Esophagus muscularis mucosa (tissue), 4 donors: Measurements from ENCODE around the gene RSBN1L. TPM values are rescaled to one million over a fixed set of nuclear protein-coding genes. Genes with fewer than 3 reads are reported as not detected.
A peak's percentile ranks its signal among the peaks of the same experiment; 100 is the strongest.
"Not testable (repeated sequence)": the region's sequence is repeated elsewhere in the genome, so short reads cannot be mapped to it uniquely, and the experiment has no call there.

ENCODE experiments used
- DNase-seq: peaks from one replicate; pipeline ENCODE4 v3.0.0-alpha.2; 2017; ENCODE audit errors: extremely low spot score
- H3K27ac ChIP-seq, 4 donors: fragments of 200-600 bp; sonication (generic); replicated peaks in 1 of 4; 1 replicate in 3 of 4; 2 replicates in 1 of 4; pipeline ENCODE4 v1.5.1; 2016 to 2019; ENCODE audit warnings: mild to moderate bottlenecking in 1 of 4
- H3K27me3 ChIP-seq, 4 donors: fragments of 200-600 bp; sonication (generic); one replicate each; pipeline versions ENCODE4 v1.5.1 to v1.6.0; 2016 to 2019
- H3K36me3 ChIP-seq, 4 donors: fragments of 200-600 bp; sonication (generic); one replicate each; pipeline ENCODE4 v1.5.1; 2016 to 2019
- H3K4me1 ChIP-seq, 4 donors: fragments of 200-600 bp; sonication (generic); one replicate each; pipeline ENCODE4 v1.5.1; 2016 to 2019
- H3K4me3 ChIP-seq, 4 donors: fragments of 200-600 bp; sonication (generic); 1 replicate in 2 of 4; 2 replicates in 2 of 4; pipeline ENCODE4 v1.5.1; 2016 to 2019; ENCODE audit warnings: mild to moderate bottlenecking in 4 of 4, moderate library complexity in 1 of 4
- H3K9me3 ChIP-seq, 4 donors: fragments of 200-600 bp; sonication (generic); 1 replicate in 3 of 4; 2 replicates in 1 of 4; pipeline ENCODE4 v1.5.1; 2016 to 2019
- EP300 ChIP-seq: sonication (generic); formaldehyde crosslinking; IDR thresholded peaks from one replicate; pipeline ENCODE4 v1.6.1; 2017; ENCODE audit warnings: antibody characterized with exemption
- POLR2A ChIP-seq: fragments of 450-650 bp; IDR thresholded peaks from one replicate; pipeline ENCODE4 v1.6.1; 2017; ENCODE audit warnings: antibody characterized with exemption, moderate library complexity, mild to moderate bottlenecking, low read depth
- POLR2AphosphoS5 ChIP-seq, 2 donors: sonication (generic); formaldehyde crosslinking; IDR thresholded peaks; one replicate each; pipeline ENCODE4 v1.6.1; 2017; ENCODE audit warnings: antibody characterized with exemption in 2 of 2
- WGBS: methylation state at CpG from one replicate; pipeline ENCODE4 v1.1.5; 2018; 5-methylcytosine and 5-hydroxymethylcytosine counted together
- intact Hi-C: fragments of 100-400 bp; cut with DNase I; formaldehyde crosslinking; loops from one replicate; pipeline ENCODE4 v1.15.1; 2023
- total RNA-seq, 4 donors: library from RNA; depleted of rRNA; stranded (reverse); fragments of >200 nt; gene quantifications; one replicate each; pipeline versions ENCODE4 v1.1.0 to v1.2.1, GENCODE V29; 2016
- TF ChIP-seq, protein P1 (sequence below), 3 experiments: fragments of 200-600 bp in 2 of 3; fragments of 450-650 bp in 1 of 3; sonication (generic) in 2 of 3; IDR thresholded peaks; one replicate each; pipeline ENCODE4 v1.5.1; 2017 to 2019; ENCODE audit warnings: antibody characterized with exemption in 3 of 3, mild to moderate bottlenecking in 2 of 3, moderate library complexity in 1 of 3

The RSBN1L gene
- total RNA-seq, 4 donors from 2014 or later: 17.0 to 36.5 (median 25.9) TPM

DNA sequence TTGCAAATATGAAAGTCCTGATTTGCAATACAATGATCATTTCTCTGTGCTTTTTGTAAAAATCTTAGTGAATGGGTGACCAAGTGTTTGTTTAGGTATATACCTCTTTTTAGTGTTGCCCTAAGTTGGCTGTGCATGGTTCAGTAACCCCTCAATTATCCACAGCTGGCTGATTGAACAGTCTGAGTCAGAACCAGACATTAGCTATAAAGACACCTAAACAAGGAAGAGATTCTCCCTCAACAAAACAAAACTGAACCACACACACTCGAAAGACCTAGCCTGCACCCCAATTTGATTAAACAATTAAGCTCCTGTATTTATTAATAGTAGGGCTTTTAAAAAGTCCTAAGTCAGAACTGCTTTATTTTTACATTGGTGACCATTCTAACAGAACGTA is 2.8 kb downstream of the RSBN1L start:
- Histone ChIP-seq H3K27ac (peak overlapping the region; percentile 96 to 99 (median 96)), H3K27me3 (no peaks in the 10 kb centered on the region), H3K9me3 (no peaks in the 10 kb centered on the region), H3K4me1 (peaks cover 40 to 77% (median 68%) of the 10 kb centered on the region in 4 donors), H3K36me3 (no peaks in the 10 kb centered on the region), H3K4me3 (peak overlapping the region; percentile 81 to 99 (median 86))
- TF ChIP-seq POLR2A: no peak
- TF ChIP-seq, protein P1, sequence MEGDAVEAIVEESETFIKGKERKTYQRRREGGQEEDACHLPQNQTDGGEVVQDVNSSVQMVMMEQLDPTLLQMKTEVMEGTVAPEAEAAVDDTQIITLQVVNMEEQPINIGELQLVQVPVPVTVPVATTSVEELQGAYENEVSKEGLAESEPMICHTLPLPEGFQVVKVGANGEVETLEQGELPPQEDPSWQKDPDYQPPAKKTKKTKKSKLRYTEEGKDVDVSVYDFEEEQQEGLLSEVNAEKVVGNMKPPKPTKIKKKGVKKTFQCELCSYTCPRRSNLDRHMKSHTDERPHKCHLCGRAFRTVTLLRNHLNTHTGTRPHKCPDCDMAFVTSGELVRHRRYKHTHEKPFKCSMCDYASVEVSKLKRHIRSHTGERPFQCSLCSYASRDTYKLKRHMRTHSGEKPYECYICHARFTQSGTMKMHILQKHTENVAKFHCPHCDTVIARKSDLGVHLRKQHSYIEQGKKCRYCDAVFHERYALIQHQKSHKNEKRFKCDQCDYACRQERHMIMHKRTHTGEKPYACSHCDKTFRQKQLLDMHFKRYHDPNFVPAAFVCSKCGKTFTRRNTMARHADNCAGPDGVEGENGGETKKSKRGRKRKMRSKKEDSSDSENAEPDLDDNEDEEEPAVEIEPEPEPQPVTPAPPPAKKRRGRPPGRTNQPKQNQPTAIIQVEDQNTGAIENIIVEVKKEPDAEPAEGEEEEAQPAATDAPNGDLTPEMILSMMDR (IDR thresholded peaks at IDR 0.05): no peak
- no peak for TF ChIP-seq POLR2AphosphoS5 (IDR thresholded peaks at IDR 0.05)
- TF ChIP-seq EP300: no peak
- DNase-seq: no peak
- intact Hi-C loops: loop anchor here (5.0 kb wide), 1 partner anchor 58 kb away; no protein-coding TSS in a partner anchor
- 33% methylated on average over 2 of the region's 2 CpGs for WGBS

GRCh38 chr7:77702513-77702912 is 6.3 kb downstream of the RSBN1L start:
- intact Hi-C loops: no loop called here
- no peaks in the 10 kb centered on the region for H3K9me3 ChIP-seq
- peak overlapping the region; percentile 24 to 99 (median 96) for H3K27ac ChIP-seq
- H3K4me1 ChIP-seq: peaks cover 27 to 85% (median 67%) of the 10 kb centered on the region in 4 donors
- no peaks in the 10 kb centered on the region for H3K27me3 ChIP-seq
- WGBS: 53% methylated on average over 2 of the region's 2 CpGs
- DNase-seq: no peak
- TF ChIP-seq, protein P1 (IDR thresholded peaks at IDR 0.05): no peak
- TF ChIP-seq EP300 (no peak), POLR2A (no peak), POLR2AphosphoS5 (IDR thresholded peaks at IDR 0.05) (no peak)
- H3K36me3 ChIP-seq: peaks cover 0 to 7% (median 2%) of the 10 kb centered on the region in 4 donors
- H3K4me3 ChIP-seq: no peak overlapping the region

DNA sequence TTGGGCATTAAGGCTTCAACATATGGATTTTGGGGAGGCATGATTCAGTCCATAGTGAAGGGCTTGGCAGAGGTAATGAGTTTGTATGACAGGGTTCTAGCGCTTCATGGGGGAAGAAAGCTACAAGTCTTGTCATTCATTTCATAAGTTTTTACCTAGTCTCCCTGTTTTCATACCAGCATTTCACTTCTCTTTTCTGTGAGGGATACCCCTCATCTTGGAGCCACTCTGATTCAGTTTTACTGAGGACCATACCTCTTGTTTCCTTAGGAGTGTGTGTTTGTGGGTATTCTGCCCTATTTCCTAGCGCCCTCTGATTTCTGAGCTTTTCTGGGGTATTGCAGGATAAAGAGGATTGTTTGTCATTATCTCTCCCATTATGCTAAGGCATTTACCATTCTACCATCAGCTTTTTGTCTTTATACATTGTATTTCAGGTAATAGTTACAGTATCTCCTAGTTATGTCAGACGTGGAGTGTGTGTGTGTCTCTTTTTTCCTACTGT is 6.8 kb downstream of the RSBN1L start:
- intact Hi-C loops: no loop called here
- no peak for DNase-seq
- Histone ChIP-seq H3K27me3 (no peaks in the 10 kb centered on the region), H3K4me1 (peaks cover 22 to 87% (median 69%) of the 10 kb centered on the region in 4 donors), H3K4me3 (no peak overlapping the region), H3K36me3 (peaks cover 0 to 7% (median 2%) of the 10 kb centered on the region in 4 donors), H3K9me3 (no peaks in the 10 kb centered on the region), H3K27ac (peak overlapping the region in 3 of 4 donors; percentile 33 to 99 (median 96))
- TF ChIP-seq POLR2A (no peak), EP300 (no peak), POLR2AphosphoS5 (IDR thresholded peaks at IDR 0.05) (no peak)
- TF ChIP-seq, protein P1 (IDR thresholded peaks at IDR 0.05): no peak
- WGBS: 75% methylated on average over 3 of the region's 3 CpGs

- H3K27me3 ChIP-seq, DNase-seq, H3K36me3 ChIP-seq, intact Hi-C loops, H3K9me3 ChIP-seq, H3K4me3 ChIP-seq: not testable (repeated sequence)
- peak overlapping the region in 1 of 4 donors; percentile 42 for H3K27ac ChIP-seq
- 97% methylated on average over 9 of the region's 9 CpGs for WGBS
- H3K4me1 ChIP-seq: peaks cover 19 to 88% (median 69%) of the 10 kb centered on the region in 4 donors
Measured at GRCh38 chr7:77703669-77704068, 7.4 kb downstream of the RSBN1L start.

GRCh38 chr7:77707504-77707992 is 11.3 kb downstream of the RSBN1L start:
- Histone ChIP-seq H3K4me3 (no peak overlapping the region), H3K36me3 (peaks cover 0 to 7% (median 2%) of the 10 kb centered on the region in 4 donors), H3K4me1 (peaks cover 14 to 76% (median 68%) of the 10 kb centered on the region in 4 donors), H3K27ac (no peak overlapping the region), H3K27me3 (no peaks in the 10 kb centered on the region), H3K9me3 (no peaks in the 10 kb centered on the region)
- intact Hi-C loops: no loop called here
- no peak for TF ChIP-seq POLR2AphosphoS5 (IDR thresholded peaks at IDR 0.05)
- no peak for TF ChIP-seq POLR2A
- no peak for TF ChIP-seq EP300
- WGBS: 93% methylated on average over 1 of the region's 1 CpG
- no peak for DNase-seq

DNA sequence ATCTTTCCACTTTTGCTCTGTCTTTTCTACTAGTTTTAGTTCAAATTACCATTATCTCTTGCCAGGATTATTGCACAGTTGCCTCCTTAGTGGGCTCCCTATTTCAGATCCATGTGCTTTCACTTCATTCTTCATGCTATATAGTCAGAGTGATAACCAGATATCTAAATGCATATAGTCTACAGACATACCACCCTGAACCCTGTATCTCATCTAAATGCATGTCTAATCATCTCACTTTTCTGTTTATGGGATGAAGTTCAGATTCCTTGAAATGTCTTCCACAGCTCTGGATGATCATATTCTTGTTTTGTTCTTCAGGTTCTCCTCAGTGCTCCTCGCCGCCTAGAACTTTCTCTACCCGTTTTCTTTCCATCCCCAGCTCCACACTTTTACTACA is 13.8 kb downstream of the RSBN1L start:
- Histone ChIP-seq H3K4me1 (peaks cover 9 to 80% (median 63%) of the 10 kb centered on the region in 4 donors), H3K4me3 (no peak overlapping the region), H3K9me3 (no peaks in the 10 kb centered on the region), H3K27ac (no peak overlapping the region), H3K36me3 (peaks cover 0 to 7% (median 2%) of the 10 kb centered on the region in 4 donors), H3K27me3 (no peaks in the 10 kb centered on the region)
- DNase-seq: peak; percentile 62
- 94% methylated on average over 3 of the region's 3 CpGs for WGBS
- TF ChIP-seq EP300: no peak
- TF ChIP-seq, protein P1 (IDR thresholded peaks at IDR 0.05): no peak
- TF ChIP-seq POLR2A: no peak
- TF ChIP-seq POLR2AphosphoS5 (IDR thresholded peaks at IDR 0.05): no peak
- intact Hi-C loops: no loop called here
